GM21529 (cell line): ENCODE results near the gene POLR2A.
"Not testable (repeated sequence)": the region's sequence is repeated elsewhere in the genome, so short reads cannot be mapped to it uniquely, and the experiment has no call there.

Experiments used
- ATAC-seq: cut with Tn5 transposase; IDR thresholded peaks from one replicate; pipeline ENCODE4 v1.9.1; 2021; ENCODE audit not compliant: unreplicated experiment

The POLR2A gene

GRCh38 chr17:7460850-7461660, 23.1 kb upstream of the POLR2A start:
- ATAC-seq: no peak

GRCh38 chr17:7462474-7463371, 21.4 kb upstream of the POLR2A start:
- no peak for ATAC-seq

- ATAC-seq: no peak
Observed at GRCh38 chr17:7463372-7463846, 20.8 kb upstream of the POLR2A start.

GRCh38 chr17:7464081-7464480, 20.1 kb upstream of the POLR2A start:
- ATAC-seq: no peak

GRCh38 chr17:7465597-7466275, 18.4 kb upstream of the POLR2A start:
- ATAC-seq: no peak

GRCh38 chr17:7466318-7466638, 17.9 kb upstream of the POLR2A start:
- no peak for ATAC-seq

GRCh38 chr17:7466639-7467341, 17.4 kb upstream of the POLR2A start:
- ATAC-seq: no peak

GRCh38 chr17:7467498-7467897, 16.7 kb upstream of the POLR2A start:
- no peak for ATAC-seq

- no peak for ATAC-seq
Observed at GRCh38 chr17:7468290-7468689, 15.9 kb upstream of the POLR2A start.

- no peak for ATAC-seq
Observed at GRCh38 chr17:7468804-7469389, 15.3 kb upstream of the POLR2A start.

GRCh38 chr17:7469843-7470242, 14.3 kb upstream of the POLR2A start:
- not testable (repeated sequence) for ATAC-seq

- not testable (repeated sequence) for ATAC-seq
Observed at GRCh38 chr17:7470457-7470973, 13.7 kb upstream of the POLR2A start.

GRCh38 chr17:7471729-7472128, 12.4 kb upstream of the POLR2A start:
- no peak for ATAC-seq

- ATAC-seq: not testable (repeated sequence)
Observed at GRCh38 chr17:7474767-7475166, 9.4 kb upstream of the POLR2A start.

GRCh38 chr17:7475764-7476422, 8.3 kb upstream of the POLR2A start:
- no peak for ATAC-seq

- no peak for ATAC-seq
Observed at GRCh38 chr17:7476494-7476893, 7.7 kb upstream of the POLR2A start.

- no peak for ATAC-seq
Observed at GRCh38 chr17:7476951-7477350, 7.2 kb upstream of the POLR2A start.

- ATAC-seq: no peak
Observed at GRCh38 chr17:7477392-7478275, 6.5 kb upstream of the POLR2A start.
